Dermis microvascular lymphatic vessel endothelial cell (primary cell): ENCODE data around the gene ERC2. TPM values are rescaled to one million over a fixed set of nuclear protein-coding genes. Genes with fewer than 3 reads are reported as not detected.

Experiments
- DNase-seq, 2 donors: peaks; one replicate each; pipeline versions ENCODE4 v3.0.0 to v3.0.0-alpha.2; 2010; ENCODE audit warnings: low read depth in 2 of 2
- total RNA-seq: library from RNA; depleted of rRNA; stranded (reverse); fragments of >200 nt; gene quantifications from 2 replicates; pipeline ENCODE4 v1.2.1, GENCODE V29; 2014

Gene ERC2
- total RNA-seq, 1 donor from 2014 or later = 1.5 TPM

DNA sequence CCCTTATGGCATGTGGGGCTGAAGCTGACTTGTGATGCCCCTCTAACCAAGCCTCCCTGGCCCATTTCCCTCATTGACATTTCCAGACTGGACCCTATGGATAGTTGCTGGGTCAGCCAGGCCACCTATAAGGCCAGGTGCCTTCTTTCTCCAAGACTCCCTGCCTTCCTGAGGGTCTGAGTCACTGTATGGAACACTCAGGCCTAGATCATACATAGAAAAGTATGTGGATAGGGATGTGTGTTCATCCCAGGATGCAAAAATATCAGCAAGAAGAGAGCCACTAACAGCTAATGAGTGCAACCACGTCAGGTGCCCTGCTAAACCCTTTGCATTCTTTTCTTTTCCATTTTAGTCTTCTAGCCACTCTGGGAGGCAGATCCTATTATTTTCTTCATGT, 812.7 kb downstream of the ERC2 start:
- DNase-seq = no peak

DNA sequence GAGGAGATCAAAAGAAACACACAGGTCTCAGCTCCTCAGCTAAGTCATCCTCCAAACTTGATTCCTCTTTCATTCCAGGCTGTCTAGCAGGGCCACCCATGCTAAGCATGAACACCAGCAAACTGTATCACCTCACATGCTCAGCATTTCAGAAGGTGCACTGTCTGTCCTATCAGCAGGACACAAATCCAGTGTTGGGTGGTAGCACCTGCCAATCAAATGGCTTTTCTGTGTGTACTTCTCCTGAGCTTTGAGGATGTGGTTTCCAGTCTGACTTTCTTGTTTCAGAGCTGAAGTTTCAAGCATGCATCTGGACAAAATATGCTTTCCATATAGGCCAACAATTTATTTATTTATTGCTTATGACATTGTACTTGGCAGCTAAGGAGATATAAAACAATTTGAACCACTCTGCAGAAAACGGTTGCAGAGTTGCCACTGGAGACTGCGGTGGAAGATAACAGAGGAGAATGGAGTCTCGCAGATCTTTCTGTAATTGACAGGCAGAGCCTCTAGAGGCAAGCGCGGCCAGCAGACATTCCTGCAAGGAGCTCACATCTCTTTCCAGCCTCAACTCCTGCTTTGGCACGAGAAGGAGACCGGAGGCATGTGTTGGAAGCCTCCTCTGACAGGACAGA, 814.0 kb downstream of the ERC2 start:
- no peak for DNase-seq

DNA sequence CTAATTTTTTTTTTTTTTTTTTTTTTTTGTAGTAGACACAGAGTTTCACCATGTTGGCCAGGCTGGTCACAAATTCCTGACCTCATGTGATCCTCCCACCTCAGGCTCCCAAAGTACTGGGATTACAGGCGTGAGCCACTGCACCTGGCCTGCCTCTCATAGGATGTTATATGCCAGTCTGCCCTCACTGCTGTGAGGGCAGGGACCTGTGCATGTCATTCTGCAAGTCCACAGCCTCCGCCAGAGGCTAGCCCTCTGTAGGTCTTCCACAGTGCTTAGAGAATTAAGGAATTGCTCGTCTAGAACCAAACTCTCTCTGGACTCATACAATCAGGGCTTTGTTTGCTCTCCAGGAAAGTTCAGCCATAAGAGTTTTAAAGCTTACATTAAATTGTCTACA, 817.3 kb downstream of the ERC2 start:
- DNase-seq = no peak

DNA sequence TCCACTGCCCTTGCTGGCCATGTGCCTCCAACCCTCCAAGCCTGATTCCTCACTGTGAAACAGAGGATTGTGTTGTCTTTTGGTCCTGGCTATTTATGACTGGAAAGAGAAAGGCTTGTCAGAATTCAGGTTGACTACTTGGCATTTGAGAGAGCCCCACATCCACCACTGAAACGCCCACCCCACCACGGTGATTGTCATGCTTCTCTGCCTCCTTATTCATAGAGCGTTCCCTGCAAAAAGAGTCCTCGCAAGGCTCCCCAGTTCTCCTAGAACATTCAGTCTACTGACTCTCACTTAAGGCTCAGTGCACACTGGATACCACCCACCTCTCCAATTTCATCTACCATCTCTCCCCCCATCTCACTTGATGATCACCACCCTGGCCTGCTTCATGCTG, 818.3 kb downstream of the ERC2 start:
- no peak for DNase-seq

DNA sequence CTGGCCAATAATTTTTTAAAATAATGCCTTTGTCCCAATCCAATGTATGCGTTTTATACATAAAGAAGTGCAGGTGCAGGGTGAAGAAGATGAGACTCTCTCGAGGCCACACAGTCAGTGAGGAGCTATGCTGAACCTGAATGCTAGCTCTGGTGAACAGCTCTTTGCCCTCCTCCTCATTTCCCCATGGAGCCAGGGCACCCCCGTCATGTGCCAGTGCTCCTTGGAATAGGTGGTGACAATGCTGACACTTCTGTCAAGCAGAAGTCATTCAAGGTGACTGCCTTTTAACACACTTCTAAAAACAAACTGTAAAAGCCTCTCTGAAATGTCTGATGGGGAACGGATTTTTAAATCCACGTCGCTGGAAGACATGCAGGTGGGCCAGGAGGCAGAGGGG, 818.7 kb downstream of the ERC2 start:
- no peak for DNase-seq

DNA sequence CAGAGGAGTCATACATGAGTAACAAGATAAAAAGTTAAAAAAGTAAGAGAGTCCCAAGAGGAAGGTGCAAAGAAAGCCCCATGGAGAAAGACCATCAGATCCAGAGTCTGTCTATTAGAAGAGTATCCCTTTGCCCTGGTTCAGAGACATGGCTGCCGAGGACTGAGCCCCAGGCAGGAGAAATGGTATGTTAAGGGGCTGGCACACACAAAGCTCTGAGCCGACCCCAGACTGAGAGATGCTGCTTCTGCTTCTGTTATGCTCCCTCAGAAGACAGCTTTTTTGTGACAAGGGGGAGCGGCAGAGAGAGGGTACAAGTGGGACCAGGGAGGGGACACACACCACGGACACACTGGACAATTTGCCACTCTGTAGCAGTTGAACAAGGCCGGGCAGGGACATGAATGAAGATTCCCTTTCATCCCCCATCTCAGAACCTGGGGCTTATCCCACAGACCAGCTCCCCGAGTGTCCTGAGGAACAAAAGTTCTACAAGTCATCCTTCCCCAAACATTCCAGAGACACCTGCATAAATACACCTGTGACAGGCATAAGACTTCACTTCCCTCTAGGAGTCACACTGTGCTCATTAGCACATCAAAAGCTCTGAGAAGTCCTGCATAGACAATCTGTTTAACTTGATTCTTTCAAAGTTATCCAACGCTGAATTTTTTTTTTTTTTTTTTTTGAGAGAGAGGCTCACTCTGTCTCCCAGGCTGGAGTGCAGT, 819.5 kb downstream of the ERC2 start:
- DNase-seq = no peak

DNA sequence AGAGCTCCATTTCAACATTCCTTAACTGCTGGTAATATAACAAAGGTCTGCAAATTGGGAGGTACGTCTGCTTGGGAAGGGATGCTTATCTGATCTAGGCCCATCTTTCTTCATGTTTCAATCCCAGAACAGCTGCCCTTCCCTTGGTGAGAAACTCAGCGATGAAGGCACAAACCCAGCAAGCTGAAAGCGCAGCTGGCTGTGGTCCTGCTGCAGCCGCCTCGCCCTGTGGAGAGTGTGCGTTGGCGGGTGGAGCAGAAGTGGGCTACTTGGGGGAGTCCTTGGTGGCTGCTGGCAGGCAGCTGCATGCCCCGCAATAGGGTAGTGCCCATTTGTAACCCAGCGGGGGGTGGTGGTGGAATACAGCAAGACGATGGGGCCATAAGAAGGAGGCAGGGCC, 820.6 kb downstream of the ERC2 start:
- no peak for DNase-seq

DNA sequence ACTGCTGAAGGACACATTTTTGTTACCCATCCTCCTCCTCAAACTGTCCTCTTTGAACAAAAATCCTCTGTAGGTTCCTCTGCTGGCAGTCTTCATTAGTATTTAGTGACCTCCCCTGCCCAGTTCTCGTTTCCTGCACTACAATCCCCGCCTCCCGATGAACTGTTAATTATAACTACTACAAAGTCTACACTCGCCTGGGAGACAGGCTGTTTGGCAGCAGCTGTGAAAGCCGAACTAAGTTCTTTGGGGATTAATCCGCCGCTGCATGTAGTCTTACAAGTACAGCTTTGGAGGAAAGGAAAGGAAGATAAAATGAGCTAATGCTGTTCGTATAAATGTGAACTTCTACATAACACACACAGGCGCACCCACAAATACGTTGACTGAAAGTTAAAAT, 821.2 kb downstream of the ERC2 start:
- DNase-seq = no peak

DNA sequence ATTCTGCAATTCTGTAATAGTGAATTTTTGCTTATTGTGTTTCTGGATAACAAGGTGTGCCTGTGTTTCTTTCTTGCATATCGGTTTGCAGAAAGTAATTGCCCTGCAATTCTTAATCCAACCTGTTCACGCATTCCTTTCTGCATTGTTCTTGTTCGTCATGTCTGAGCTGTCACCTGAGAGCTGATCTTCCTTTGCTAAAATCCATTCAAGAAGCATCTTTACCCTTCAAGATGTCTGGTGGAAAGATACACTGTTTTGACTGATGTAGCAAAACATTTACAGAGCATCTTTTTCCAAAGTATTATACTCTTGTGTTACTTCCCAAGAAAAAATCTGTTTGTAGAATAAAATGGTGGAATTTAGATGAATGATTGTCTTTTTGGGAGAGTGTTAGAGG, 822.1 kb downstream of the ERC2 start:
- no peak for DNase-seq

DNA sequence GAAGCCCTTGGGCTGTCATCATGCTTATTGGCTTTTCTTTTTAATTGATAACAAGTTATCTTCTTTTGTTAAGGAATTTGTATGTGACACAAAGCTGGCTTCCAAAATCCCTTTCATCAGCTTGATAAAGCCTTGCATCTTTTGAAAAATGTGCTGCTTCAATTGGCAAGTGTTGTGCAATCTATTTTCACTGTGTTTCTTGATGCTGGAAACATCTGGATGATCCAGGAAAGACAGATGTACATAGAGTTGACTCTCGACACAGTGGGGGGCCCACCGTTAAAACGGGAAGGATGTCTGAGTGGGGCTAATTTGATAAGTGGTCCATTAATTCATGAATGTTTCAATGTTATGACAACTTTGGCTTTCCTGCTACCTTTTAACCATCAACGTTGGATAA, 822.8 kb downstream of the ERC2 start:
- DNase-seq = no peak

DNA sequence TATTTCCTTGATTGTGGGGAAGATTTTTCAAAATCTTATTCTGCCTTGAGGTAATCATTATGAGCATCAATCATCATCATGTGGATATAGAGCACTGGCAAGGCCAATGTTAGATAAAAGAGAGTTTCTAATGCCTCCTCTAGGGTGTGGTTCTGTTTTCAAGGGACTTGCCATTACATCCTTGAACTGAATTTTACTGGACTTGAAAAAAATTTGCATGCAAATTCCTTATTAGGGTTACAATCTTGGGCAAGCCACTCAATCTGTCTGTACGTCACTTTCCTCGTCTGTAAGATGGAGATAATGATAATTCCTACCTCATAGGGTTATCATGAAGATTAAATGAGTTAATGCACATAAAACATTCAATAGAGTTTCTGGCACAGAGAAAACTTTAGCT, 825.0 kb downstream of the ERC2 start:
- no peak for DNase-seq

DNA sequence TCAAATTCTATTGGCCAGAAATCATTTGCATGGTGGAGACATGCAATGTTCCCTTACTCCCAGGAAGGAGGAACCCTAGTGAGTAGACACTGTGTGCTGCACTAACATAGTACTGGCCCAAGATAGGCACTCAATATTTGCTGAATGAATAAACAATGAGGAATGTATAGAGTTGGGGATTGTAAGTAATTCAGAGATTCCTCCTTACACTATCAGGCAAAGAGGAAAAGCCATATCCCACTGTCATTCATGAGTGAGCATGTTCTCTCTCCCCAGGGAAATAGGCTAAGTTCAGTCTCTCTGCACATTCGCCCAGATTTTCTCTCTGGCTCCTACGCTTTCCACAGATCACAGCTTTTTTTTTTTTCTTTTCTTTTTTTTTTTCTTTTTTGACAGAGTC, 826.3 kb downstream of the ERC2 start:
- DNase-seq = no peak

DNA sequence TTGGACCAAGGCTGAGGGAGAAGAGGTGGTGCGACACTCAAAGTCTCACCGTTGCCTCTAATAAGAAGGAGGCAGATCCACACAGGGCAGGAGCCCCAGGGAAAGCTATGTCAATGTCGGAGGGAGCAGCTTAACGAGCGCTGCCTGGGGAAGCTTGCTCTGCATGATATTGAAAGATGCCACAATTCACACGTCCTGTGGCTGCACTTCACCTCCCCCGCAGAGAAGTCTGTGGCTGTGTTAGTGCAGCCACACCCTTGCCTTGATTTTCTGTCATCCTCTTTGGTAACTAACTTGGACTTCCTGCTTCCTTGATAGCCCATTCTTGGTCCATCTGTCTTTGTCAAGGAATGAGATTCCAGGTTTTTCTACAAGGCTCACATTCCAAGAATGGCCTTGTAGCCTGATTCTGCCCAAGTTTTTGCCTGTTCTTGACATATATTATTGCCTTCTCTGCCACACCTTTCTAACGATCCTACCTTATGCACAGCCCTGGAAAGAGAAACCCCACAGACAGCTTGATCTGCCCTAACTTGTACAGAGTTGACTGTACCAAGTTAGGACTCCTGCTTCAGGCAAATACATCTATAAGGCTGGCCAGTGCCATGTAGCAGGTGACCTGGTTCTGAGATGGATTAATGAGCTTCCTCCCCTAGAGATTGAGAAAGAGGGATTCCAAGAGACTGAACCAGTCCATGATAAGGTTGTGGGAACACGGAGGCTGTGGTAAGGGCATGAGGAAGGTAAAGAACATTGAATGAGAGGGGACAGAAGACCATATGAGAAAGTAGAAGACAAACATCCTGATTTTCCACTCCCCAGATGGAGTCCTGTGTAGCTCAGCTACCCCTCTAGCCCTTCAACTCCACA, 828.1 kb downstream of the ERC2 start:
- no peak for DNase-seq

DNA sequence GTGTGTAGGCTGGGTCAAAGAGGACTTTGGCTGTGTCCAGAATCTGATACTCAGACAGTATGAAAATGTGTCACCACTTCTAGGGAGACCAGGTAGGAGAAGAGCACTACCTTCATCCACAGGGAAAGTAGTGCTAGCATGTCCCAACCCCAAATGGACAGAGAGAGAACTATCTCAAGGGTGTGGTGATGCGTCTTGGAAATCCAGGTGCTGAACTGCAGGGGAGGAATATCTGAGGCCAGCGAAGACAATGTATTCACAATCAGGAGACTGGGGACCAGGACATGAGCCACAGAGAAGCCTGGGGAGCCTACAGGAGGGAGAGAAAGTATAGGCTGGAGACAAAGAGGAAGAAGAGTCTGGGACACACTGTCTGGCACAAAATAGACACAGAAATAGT, 829.1 kb downstream of the ERC2 start:
- no peak for DNase-seq

DNA sequence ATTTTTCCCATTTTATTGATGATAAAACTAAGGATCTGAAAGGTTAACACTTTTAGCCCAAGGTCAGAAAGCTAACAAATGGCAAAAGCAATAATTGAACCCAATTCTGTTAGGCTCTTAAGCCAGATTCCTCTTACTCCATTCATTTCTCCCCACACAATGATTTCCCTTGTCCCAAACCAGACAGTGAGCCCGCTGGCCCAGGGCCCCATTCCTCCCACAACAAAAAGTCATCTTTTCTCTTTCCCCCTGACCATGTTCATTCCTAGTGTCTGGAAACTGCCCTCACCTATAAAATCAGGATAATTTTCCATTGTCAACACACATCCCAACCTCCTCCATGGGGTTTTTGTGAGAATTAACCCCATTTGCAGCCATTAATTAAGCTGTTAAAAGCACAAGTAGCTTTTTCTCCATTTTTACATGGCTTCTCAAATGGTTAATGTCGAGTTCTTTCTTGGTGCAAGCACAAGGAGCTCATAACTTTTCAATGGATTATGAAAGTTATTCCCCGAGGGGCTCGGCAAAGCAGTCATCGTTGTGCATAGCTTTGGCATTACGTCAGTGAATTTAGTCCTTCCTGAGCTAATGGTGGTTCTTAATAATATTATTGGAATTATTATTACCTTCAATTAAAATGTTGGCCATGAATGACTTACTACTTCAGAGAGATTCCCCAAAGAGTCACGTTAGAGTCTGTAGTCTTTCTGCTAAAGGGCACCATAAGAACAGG, 830.2 kb downstream of the ERC2 start:
- no peak for DNase-seq

DNA sequence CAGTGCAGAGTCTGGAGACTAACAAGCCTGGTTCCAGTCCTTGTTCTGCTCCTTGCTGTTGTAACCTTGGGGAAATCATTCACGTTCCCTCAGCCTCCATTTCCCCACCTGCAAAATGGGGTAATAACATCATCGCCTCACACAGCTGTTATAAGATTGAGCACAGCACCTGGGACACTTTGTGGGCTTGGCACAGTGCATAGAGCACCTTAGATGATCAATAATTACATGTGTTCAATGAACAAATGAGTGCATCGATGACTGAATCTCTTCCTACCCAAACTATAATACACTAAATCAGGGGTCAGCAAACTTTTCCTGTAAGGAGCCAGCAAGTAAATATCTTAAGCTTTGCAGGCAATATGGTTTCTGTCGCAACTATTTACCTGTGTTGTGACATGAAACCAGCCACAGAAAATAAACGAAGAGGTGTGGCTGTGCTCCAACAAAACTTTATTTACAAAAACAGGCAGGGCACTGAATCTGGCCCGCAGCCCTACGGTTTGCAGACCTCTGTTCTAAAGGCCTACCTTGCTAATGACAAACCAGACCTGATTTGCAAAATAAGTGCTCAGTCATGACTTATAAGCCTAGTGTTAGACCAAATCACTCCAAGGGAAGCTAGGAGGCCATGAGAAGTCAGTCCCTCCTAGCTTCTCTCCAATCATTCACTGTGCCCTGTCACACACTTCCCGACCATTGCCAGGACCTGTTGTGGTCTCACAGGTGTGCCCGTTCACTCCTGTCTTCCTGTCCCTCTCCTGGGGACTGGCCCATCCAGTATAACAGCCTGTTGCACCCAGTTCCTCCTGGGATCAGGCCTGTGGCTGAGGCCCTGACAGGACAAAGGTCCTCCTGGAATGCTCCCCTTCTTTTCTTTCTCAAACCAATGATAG, 831.7 kb downstream of the ERC2 start:
- no peak for DNase-seq

DNA sequence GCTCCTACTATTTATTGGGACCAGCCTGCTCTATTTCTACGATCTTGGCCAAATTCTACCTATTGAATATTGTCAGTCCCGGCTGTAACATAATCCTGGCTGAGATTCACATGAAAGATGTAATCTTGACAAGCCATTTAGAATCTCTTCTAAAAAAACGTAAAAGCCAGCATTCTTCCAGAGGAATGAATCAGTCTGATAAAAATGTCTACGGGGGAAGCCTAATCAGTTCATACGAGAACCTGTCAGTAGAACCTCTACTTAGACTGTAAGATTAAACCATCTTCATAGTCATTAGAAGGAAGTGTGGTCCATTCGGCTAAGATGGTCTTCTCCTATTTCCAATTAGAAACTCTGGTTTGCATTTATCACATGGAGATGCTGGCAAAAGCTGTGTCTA, 833.9 kb downstream of the ERC2 start:
- no peak for DNase-seq

DNA sequence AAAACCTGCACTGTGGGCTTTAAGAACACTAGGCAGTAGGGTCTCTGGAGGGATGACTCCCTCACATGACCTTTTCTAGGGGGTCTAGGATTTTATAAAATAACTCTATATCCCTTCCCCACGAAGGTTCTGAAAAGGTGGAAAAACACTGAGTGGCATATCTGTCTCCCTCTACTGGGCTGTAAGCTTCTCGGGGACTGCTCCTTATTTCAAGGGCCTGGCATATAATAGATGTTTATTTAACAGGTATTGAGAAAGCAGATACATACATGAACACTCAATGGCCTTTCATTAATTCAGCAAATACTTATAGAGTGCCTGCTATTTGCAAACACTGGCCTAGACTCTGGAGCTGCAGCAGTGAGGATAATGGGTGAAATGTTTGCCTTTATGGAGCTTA, 834.9 kb downstream of the ERC2 start:
- no peak for DNase-seq

DNA sequence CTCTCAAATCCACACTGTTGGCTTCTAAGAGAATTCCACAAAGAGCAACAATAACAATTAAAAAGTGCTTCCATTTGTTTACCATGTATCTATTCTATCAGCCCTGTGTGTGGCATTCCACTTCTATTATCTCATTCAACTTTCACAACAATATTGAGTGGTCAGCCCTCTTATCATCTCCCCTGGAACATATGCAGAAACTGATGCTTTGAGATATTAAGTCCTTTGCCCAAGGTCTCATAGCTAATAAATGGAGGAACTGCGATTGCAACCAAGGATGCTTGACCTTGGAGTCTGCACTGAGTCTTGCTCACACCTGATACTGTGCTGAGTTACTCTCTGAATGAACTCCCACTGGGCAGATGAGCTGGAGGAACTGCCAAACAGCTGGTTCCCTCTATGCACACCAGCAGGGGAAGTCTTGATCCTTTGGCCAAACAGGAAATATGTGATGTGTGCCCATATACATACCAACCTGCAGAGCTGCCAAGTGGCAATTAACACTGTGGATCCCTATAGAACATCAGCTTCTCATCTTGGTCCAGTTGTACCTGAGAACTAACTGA, 836.4 kb downstream of the ERC2 start:
- DNase-seq = no peak

DNA sequence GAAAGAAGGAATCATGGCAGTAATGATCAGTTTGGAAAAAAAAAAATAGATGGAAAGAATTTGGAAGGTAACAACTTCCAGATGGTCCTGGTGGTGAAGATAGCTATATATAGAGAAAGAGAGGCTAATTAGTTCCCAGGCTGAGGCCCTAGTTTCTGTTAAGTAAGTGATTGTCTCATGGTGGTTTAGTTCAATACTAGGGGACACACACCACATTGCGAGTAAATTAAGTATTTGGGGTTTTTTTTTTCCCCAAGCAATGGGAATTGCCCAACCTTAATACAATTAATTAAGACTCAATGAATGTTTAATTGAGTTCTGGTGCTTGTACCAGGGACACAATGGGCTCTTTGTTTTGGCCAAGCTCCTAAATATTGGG, 837.4 kb downstream of the ERC2 start:
- no peak for DNase-seq
